ENCODE data around the gene CXCL3.

Gene CXCL3

DNA sequence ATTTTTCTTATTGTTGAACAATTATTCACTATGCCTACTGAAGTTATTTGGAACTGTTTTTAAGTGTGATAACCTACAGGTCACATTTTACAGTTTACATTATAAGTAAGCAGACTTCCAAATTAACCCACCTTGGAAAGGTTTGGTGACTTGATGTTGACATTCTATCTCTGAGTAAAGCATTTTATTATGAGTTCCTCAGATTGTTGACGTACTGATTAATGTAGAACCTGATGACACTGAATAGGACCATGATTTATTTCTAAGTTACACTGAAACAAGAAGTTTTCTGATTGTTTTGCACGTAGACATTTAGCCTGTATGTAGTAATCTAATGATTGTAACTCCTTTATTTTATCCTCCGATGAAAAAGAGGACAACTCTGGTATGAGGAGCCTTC is 17.0 kb upstream of the CXCL3 start:
- no peak overlapping the region for H3K27ac ChIP-seq
- no peak for TF ChIP-seq ZFX (IDR thresholded peaks at IDR 0.05)
- TF ChIP-seq, protein P1, sequence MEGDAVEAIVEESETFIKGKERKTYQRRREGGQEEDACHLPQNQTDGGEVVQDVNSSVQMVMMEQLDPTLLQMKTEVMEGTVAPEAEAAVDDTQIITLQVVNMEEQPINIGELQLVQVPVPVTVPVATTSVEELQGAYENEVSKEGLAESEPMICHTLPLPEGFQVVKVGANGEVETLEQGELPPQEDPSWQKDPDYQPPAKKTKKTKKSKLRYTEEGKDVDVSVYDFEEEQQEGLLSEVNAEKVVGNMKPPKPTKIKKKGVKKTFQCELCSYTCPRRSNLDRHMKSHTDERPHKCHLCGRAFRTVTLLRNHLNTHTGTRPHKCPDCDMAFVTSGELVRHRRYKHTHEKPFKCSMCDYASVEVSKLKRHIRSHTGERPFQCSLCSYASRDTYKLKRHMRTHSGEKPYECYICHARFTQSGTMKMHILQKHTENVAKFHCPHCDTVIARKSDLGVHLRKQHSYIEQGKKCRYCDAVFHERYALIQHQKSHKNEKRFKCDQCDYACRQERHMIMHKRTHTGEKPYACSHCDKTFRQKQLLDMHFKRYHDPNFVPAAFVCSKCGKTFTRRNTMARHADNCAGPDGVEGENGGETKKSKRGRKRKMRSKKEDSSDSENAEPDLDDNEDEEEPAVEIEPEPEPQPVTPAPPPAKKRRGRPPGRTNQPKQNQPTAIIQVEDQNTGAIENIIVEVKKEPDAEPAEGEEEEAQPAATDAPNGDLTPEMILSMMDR (conservative IDR thresholded peaks at IDR 0.05): no peak

DNA sequence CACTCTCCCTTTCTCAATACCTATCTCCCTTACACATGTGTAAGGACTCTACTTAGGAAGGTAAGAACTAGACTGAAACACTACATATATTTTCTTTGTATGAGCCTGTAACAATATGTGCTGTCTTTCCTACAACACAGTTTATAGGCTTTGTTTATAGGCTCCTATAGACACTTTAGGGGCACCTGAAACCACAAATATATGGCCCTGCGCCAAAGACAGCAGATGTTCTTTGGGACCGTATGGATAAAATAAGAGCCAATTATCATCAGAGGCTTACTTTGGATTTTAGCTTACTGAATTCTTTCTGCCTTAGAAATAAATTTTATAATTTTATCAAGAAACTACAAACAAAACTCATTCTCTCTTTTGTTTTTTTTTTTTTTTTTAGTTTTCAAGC is 16.6 kb upstream of the CXCL3 start:
- H3K27ac ChIP-seq: no peak overlapping the region
- TF ChIP-seq, protein P1 (conservative IDR thresholded peaks at IDR 0.05): no peak
- no peak for TF ChIP-seq ZFX (IDR thresholded peaks at IDR 0.05)

DNA sequence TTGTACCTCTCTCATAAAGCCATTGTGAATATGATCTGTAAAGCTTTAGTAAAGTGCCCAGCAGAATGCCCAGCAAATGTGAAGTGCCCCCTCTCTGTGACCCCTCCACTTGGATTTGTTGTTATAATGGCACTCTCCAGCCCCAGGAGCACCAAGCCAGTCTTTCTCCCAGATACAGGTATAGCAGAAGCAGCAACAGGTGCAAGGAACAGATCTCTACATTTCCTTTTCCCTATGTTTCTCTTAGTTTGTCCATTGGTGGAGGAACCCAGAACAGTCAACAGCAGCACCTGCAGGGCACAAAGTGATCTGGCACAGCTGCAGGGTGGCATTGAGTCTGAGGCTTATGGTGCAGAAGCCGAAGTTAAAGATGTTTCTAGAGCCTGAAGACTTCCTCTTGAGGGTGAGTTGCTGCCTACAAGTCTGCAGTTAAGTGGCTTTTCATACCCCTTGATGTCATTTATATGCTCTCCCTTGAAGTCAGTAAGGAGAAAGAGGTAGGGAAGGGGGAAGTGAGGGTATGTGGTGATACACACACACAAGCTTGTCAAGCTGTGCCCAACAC is 16.1 kb upstream of the CXCL3 start:
- TF ChIP-seq, protein P1 (conservative IDR thresholded peaks at IDR 0.05): no peak; the same call in 1 of the 2 replicates
- no peak for TF ChIP-seq ZFX (IDR thresholded peaks at IDR 0.05)
- no peak overlapping the region for H3K27ac ChIP-seq

DNA sequence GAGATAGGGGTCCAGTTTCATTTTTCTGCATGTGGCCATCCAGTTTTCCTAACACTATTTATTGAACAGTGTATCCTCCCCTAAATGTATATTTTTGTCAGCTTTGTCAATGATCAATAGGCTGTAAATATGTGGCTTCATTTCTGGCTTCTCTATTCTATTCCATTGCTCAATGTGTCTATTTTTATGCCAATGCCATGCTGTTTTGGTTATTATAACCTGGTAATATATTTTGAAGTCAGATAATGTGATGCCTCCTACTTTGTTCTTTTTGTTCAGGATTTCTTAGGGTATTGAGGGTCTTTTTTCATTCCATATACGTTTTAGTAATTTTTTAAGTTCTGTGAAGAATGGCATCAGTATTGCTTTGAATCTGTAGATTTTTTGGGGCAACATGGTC is 8.7 kb upstream of the CXCL3 start:
- no peak overlapping the region for H3K27ac ChIP-seq
- TF ChIP-seq ZFX (IDR thresholded peaks at IDR 0.05): no peak
- TF ChIP-seq, protein P1 (conservative IDR thresholded peaks at IDR 0.05): no peak

DNA sequence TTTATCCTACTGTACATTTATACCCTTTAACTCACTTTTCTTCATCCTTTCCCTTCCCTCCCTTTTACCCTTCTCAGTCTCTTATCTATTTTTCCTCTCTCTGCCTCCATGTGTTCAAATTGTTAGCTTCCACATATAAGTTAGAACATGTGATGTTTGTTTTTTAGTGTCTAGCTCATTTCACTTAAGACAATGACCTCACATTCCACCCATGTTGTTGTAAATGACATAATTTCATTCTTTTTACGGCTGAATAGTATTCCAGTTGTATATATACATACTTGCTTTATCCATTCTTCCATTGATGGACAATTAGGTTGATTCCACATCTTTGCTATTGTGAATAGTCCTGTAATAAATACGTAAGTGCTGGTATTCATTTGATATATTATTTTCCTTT is 7.3 kb upstream of the CXCL3 start:
- TF ChIP-seq, protein P1 (conservative IDR thresholded peaks at IDR 0.05): no peak
- no peak for TF ChIP-seq ZFX (IDR thresholded peaks at IDR 0.05)
- H3K27ac ChIP-seq: no peak overlapping the region

DNA sequence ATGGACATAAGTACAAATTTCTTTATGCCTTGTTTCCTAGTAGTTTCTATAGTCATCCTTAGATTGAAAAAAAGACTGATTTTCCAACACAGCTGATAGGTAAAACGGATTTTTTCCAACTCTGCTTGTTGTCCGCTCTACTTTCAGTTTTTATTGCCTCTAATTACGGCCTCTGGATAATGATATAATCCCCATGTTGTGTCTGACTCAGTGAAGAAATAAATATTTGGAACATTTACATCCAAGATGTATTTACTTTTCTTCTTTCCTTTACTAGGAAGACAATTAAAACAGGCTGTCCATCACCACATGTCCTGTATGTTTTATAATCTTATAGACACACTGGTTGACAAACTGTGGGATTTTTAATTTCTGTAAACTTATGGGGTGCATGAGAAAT is 6.8 kb upstream of the CXCL3 start:
- no peak for TF ChIP-seq ZFX (IDR thresholded peaks at IDR 0.05)
- TF ChIP-seq, protein P1 (conservative IDR thresholded peaks at IDR 0.05): no peak

DNA sequence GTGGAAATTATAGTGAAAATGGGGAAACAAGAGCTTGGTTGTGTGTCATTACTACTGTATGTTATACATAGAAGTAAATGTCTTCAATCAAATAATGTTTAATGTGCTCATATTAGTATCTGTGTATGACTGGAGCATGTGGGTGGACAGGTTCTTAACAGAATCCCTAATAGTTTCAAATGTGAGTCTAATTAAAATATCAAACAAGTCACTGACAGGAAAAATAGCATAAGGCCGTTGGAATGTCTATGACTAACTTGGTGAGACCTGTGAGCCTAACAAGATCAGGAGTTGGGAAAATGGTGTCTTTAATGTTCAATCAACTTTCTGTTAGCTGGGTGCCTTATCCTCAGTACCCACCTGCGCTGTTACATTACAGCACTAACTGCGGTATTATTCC is 6.2 kb upstream of the CXCL3 start:
- TF ChIP-seq ZFX (IDR thresholded peaks at IDR 0.05): no peak
- TF ChIP-seq, protein P1 (conservative IDR thresholded peaks at IDR 0.05): no peak
- H3K27ac ChIP-seq: no peak overlapping the region

More for the DNA sequence above, 6.8 kb upstream of the CXCL3 start:
- no peak overlapping the region for H3K27ac ChIP-seq
